ENCODE data around the gene TBC1D2. TPM values are rescaled to one million over a fixed set of nuclear protein-coding genes. Genes with fewer than 3 reads are reported as not detected.

The TBC1D2 gene
- total and polyA plus RNA-seq, 10 of the 15 experiments (the other 5 are each of a cell fraction or from before 2014, with no cell fraction given): 0.04 to 1.6 (median 1.1) TPM

GRCh38 chr9:98219364-98219716 is 36.1 kb downstream of the TBC1D2 start (continued):
- TF ChIP-seq TAF1 (IDR thresholded peaks at IDR 0.05; ENCODE audit: borderline replicate concordance, low read depth, low read length) (no peak), RFX5 (IDR thresholded peaks at IDR 0.05; ENCODE audit: low read depth, low read length) (no peak), SP1 (IDR thresholded peaks at IDR 0.05; ENCODE audit: low read depth, low read length) (no peak)

GRCh38 chr9:98218562-98219363 is 36.7 kb downstream of the TBC1D2 start:
- H3K4me3 ChIP-seq: no peak overlapping the region
- H3K27me3 ChIP-seq (replicated peaks in 1 of 2; ENCODE audit: control insufficient read depth in 2 of 2, insufficient read depth in 2 of 2, low read length in 1 of 2): no peaks in the 10 kb centered on the region
- H2AFZ ChIP-seq (ENCODE audit: control insufficient read depth, low read depth, low read length): no peak overlapping the region
- no peaks in the 10 kb centered on the region for H3K9me3 ChIP-seq (replicated peaks; ENCODE audit: control insufficient read depth, insufficient read depth, low read length)
- ChIA-PET RAD21 (ENCODE audit: unreplicated experiment) (no interaction called here), SMC1A (ENCODE audit: uncharacterized antibody, unreplicated experiment) (no interaction called here), CTCF (interaction anchor here (1.1 to 1.3 kb wide), 2 partner anchors 11 to 100 kb away, joined by 4 read pairs; partner anchors contain the start of gene TRIM14), POLR2A (no interaction called here)
- no peak for ATAC-seq
- H3K9ac ChIP-seq (ENCODE audit: control insufficient read depth, insufficient read depth, low read length): no peak overlapping the region
- FAIRE-seq: no peak
- no peaks in the 10 kb centered on the region for H3K4me1 ChIP-seq (ENCODE audit: control insufficient read depth, insufficient read depth, low read length)
- no peaks in the 10 kb centered on the region for H3K79me2 ChIP-seq (ENCODE audit: control insufficient read depth, insufficient read depth, low read length)
- TF ChIP-seq FOS (IDR thresholded peaks at IDR 0.05; ENCODE audit: borderline replicate concordance, extremely low read depth, insufficient read length) (no peak), POU2F2 (IDR thresholded peaks at IDR 0.05; ENCODE audit: borderline replicate concordance, low read depth, low read length) (no peak), GABPA (IDR thresholded peaks at IDR 0.05; ENCODE audit: low read depth) (no peak), ATF2 (IDR thresholded peaks at IDR 0.05; ENCODE audit: low read length) (no peak), YBX1 (IDR thresholded peaks at IDR 0.05) (no peak), SMAD5 (IDR thresholded peaks at IDR 0.05; ENCODE audit: low read depth) (no peak), BRCA1 (IDR thresholded peaks at IDR 0.05; ENCODE audit: low read depth, low read length) (no peak), RFX5 (IDR thresholded peaks at IDR 0.05; ENCODE audit: low read depth, low read length) (no peak), HDAC6 (IDR thresholded peaks at IDR 0.05; ENCODE audit: unreplicated experiment) (no peak), NFYB (IDR thresholded peaks at IDR 0.05; ENCODE audit: insufficient read depth, low read depth, low read length) (no peak), DPF2 (IDR thresholded peaks at IDR 0.05) (no peak), NR2C2 (IDR thresholded peaks at IDR 0.05; ENCODE audit: borderline replicate concordance, control insufficient read depth, insufficient read length, low read depth) (no peak), SUZ12 (IDR thresholded peaks at IDR 0.05; ENCODE audit: unreplicated experiment) (no peak), CEBPB (IDR thresholded peaks at IDR 0.05; ENCODE audit: borderline replicate concordance in 1 of 2, low read depth in 2 of 2, low read length in 2 of 2) (no peak)
- H3K36me3 ChIP-seq (ENCODE audit: control insufficient read depth in 2 of 2, insufficient read depth in 2 of 2, low read length in 1 of 2): no peaks in the 10 kb centered on the region
- H3K4me2 ChIP-seq (ENCODE audit: control insufficient read depth, insufficient read depth): no peak overlapping the region
- intact Hi-C loops (cut with micrococcal nuclease; ENCODE audit: unreplicated experiment) (no loop called here), in situ Hi-C loops (cut with MboI) (no loop called here)
- DNase-seq (ENCODE audit: low read depth, low spot score): no peak
- no TSS peak for BruUV-seq (replicated peaks)
- 82% methylated on average over 11 of the region's 11 CpGs for WGBS (ENCODE audit: insufficient coverage, insufficient replicate concordance, low lambda C conversion rate, missing lambda C conversion rate)
- H3K27ac ChIP-seq (ENCODE audit: control insufficient read depth, insufficient read depth): no peak overlapping the region
- H4K20me1 ChIP-seq (ENCODE audit: control insufficient read depth, insufficient read depth): no peaks in the 10 kb centered on the region
